GM06990 (cell line): ENCODE measurements around the gene ADGRA3.
"Not testable (repeated sequence)": the region's sequence is repeated elsewhere in the genome, so short reads cannot be mapped to it uniquely, and the experiment has no call there.

Source experiments
- DNase-seq: peaks from one replicate; pipeline ENCODE4 v3.0.0-alpha.2; 2011; ENCODE audit not compliant: insufficient read length; ENCODE audit errors: extremely low read depth
- H3K27me3 ChIP-seq: replicated peaks from 2 replicates; pipeline ENCODE4 v1.6.0; 2011; ENCODE audit warnings: low read length; ENCODE audit not compliant: control insufficient read depth, insufficient read depth
- H3K36me3 ChIP-seq: 2 replicates; pipeline ENCODE4 v1.5.1; 2011; ENCODE audit warnings: low read length; ENCODE audit not compliant: control insufficient read depth, insufficient read depth
- H3K4me3 ChIP-seq: replicated peaks from 2 replicates; pipeline ENCODE4 v1.5.1; 2011; ENCODE audit warnings: low read depth, mild to moderate bottlenecking, control low read depth, low read length
- CTCF ChIP-seq: IDR thresholded peaks from 2 replicates; pipeline ENCODE4 v1.5.1; 2011; ENCODE audit warnings: low read length, control low read depth, mild to moderate bottlenecking, inconsistent platforms; ENCODE audit not compliant: insufficient read depth, poor library complexity, severe bottlenecking

Gene ADGRA3

GRCh38 chr4:22477813-22478182 lies 38.1 kb downstream of the ADGRA3 start:
- no peak for TF ChIP-seq CTCF
- DNase-seq, result no peak
- Histone ChIP-seq H3K36me3 (no peaks in the 10 kb centered on the region), H3K4me3 (no peak overlapping the region), H3K27me3 (no peaks in the 10 kb centered on the region)

DNA sequence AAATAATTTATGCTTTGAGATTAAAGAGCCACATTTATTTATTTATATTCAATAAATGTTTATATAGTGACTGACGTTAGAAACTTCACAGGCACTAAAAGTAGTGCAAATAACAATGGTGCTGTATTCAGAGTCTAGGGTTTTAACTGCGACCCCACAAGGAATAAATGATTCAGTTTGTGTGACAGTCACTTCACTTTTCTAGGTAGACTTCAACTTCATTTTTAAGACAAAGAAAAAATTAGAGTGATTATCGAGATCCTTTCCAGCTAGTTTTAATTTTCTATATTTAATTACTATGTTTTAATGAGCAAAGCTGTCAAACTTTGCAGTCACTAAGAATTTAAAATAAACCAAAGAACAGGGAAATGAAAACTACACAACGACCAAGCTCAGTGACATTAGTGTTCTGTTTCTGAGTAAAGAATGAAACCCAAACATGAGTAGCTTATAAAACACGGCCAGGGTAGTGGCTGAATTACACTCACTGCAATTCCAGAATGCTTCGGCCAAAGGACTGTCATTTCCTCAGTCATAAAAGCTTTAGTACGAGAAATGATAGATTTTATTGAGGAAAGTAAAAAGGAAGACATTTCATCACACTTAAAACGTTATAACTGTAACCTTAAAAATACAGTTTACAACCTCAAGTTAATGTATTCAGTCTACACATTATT lies 38.6 kb downstream of the ADGRA3 start:
- no peak overlapping the region for H3K4me3 ChIP-seq
- no peak for DNase-seq
- TF ChIP-seq CTCF, result no peak
- H3K36me3 ChIP-seq, result no peaks in the 10 kb centered on the region
- no peaks in the 10 kb centered on the region for H3K27me3 ChIP-seq

DNA sequence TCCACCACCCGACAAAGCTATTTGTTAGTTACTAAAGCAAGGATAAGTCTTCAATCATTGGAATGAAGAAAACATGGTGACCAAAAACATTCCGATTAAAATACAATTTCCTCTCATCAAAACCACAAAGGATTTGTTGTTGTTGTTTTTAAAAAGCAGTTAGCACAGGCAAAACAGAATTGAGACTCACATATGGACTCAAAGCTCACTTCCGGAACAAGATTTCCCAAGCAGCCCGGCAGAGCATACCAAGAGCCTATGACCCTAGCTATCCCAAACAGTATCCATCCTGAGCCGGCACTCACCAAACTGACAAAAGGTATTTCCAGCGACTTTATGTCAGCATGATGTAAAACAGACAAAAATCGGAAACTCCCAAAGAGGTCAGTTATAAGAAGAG lies 39.9 kb downstream of the ADGRA3 start:
- Histone ChIP-seq H3K36me3 (no peaks in the 10 kb centered on the region), H3K4me3 (no peak overlapping the region), H3K27me3 (no peaks in the 10 kb centered on the region)
- no peak for DNase-seq
- no peak for TF ChIP-seq CTCF

- H3K4me3 ChIP-seq, result not testable (repeated sequence)
Measured at GRCh38 chr4:22475311-22475646, 40.6 kb downstream of the ADGRA3 start.

DNA sequence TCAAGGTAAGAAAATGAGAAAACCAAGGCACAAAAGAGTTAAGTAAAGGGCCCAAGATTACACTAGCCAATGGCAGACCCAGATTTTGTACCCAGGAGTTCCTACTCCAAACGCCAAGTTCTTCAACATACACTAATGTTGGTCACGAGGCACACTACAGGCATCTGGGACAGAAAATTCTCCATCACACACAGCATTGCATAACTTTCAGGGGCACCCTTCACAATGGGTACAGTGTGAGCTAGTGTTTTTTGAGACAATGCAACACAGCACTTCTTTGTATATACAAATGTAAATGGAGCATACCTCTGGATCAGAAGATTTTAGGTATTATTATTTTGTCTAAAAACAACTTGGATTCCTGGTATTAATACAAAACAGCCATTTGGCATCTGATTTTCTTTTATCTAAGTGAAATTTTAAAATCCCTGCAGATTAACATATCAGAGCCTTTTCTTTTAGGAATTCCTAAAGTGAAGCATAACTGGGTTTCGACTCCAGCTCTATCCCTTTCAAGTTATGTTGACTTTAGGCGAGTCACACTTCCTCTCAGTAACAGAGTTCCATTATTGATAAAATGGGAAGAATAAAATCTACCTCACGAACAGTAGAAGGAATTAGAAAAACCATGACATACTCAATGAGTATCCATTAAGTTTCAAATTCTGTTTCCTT lies 41.1 kb downstream of the ADGRA3 start:
- TF ChIP-seq CTCF, result no peak
- no peak for DNase-seq
- no peaks in the 10 kb centered on the region for H3K27me3 ChIP-seq
- no peaks in the 10 kb centered on the region for H3K36me3 ChIP-seq
- H3K4me3 ChIP-seq, result no peak overlapping the region

More at GRCh38 chr4:22475311-22475646, 40.6 kb downstream of the ADGRA3 start:
- DNase-seq, H3K27me3 ChIP-seq, H3K36me3 ChIP-seq: not testable (repeated sequence)

- no peak for DNase-seq
Measured at GRCh38 chr4:22473268-22473667, 42.6 kb downstream of the ADGRA3 start.

More at GRCh38 chr4:22473268-22473667, 42.6 kb downstream of the ADGRA3 start:
- H3K27me3 ChIP-seq, result no peaks in the 10 kb centered on the region
- no peak overlapping the region for H3K4me3 ChIP-seq
- H3K36me3 ChIP-seq, result no peaks in the 10 kb centered on the region
- no peak for TF ChIP-seq CTCF
